Stimulated activated CD4-positive, alpha-beta T cell treated with anti-CD3 and anti-CD28 coated beads, Interleukin-15, amount 100 ng/mL, for 24 hours (primary cell): ENCODE data around the gene SPX.

ENCODE experiments used
- DNase-seq: peaks from one replicate; pipeline ENCODE4 v3.0.0-alpha.2; 2020

Gene SPX

DNA sequence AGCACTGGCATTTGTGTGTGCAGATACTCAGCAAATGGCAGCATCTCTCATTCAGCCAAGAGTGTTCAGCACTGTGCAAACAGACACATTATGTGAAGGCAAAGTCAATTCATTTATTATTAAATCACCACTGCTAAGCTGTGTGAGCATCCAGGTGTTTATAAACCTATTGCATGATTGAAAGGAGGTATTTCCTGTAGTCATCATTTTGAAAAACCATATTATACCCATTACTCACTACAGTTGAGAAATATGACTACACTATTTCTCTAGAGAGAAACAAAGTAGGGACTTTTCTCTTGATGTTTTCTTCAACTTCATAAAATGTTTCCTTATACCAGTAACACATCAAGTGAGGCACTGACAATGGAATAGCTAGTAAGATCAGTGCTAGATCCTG lies 13.7 kb downstream of the SPX start:
- no peak for DNase-seq

DNA sequence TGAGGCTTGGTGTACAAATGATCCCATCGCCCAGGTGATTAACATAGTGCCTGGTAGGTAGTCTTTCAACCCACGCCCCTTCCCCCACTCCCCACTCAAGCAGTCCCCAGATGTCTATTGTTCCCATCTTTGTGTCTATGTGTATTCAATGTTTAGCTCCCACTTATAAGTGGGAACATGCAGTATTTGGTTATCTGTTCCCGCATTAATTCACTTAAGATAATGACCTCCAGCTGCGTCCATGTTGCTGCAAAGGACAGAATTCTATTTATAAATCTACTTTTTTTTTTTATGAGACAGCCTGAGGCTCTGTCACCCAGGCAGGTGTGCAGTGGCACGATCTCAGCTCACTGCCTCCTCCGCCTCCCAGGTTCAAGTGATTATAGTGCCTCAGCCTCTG lies 15.7 kb downstream of the SPX start:
- no peak for DNase-seq

DNA sequence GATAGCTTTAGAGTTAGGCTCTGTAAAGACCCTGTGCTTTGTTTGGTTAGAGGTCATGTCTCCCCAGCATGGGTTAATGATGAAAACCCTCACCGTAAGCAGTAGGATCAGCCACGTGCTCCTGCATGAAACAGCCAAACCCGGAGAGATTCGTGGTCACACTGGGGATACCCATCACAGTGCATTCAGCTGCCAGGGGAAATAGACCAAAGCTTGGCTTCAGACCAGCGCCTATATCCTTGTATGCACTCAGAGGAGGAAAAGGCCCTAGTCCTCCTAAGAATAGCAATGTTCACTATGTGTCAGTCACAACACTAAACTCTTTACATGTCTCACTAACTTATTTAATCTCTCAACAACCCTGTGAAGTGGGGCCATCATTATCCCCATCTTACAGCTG lies 16.3 kb downstream of the SPX start:
- no peak for DNase-seq

DNA sequence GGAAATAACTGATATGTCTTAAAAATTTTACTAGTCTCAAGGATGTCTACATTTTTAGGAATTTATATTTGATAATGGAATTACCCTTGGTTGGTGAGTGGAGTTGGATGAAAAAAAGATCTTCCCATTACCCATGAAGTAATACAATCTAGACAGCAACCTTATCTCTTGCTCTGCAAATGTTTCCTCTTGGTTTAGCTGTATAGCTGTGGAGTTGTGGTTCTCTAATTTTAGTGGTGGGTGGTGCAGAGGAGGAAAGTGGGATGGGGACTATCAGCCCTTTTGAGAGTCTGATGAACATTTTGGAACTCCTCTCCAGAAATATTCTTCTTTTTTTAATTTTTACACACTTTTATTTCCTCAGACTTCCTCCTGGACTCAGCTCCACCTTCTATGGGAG lies 17.1 kb downstream of the SPX start:
- DNase-seq: no peak

DNA sequence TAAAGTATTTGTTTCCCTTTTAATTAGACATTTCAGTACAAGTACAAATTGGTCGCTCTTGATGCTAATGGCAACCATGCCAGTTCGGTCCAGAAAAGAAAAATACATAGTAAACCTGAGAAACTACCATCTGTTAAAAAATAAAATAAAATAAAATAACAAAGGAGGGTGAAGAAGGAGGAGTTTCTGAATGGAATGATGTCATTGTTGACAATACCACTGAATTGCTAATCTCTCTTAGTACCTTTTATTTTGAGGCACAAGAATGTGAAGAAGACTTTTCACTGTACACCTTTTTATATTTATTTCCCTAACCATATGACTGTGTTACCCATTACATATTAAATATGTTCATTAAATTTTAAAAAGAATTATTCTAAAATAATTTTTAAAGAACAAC lies 19.5 kb downstream of the SPX start:
- DNase-seq: no peak

DNA sequence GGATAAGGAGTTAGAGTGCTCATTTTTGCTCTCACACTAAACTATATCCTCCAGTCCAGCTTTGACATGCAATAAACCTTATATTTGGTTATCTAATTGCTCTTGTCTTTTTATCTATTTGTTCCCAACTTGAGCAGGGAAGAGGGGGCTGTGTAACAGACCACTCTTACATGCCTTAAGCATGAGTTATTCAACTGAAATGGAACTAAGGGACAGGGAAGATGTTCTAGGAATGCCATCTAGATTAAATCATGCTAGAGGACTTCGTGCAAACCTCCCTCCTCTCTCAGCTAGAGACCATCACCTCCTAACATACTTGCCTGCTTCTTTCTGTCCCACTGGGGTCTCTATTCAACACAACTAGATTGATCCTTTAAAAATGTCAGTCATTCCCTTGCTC lies 20.6 kb downstream of the SPX start:
- no peak for DNase-seq

DNA sequence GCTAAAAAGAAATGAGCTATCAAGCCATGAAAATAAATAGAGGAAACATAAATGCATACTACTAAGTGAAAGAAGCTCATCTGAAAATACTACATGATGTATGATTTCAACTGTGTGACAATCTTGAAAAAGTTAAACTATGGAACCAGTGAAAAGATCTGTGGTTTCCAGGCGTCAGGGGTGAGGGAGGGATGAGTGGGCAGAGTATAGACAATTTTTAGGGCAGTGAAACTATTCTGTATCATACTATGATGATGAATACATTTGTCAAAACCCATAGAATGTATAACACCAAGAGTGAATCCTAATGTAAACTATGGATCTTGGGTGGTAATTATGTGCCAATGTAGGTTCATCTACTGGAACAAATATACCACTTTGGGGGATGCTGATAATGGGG lies 21.3 kb downstream of the SPX start:
- DNase-seq: peak; percentile 40

DNA sequence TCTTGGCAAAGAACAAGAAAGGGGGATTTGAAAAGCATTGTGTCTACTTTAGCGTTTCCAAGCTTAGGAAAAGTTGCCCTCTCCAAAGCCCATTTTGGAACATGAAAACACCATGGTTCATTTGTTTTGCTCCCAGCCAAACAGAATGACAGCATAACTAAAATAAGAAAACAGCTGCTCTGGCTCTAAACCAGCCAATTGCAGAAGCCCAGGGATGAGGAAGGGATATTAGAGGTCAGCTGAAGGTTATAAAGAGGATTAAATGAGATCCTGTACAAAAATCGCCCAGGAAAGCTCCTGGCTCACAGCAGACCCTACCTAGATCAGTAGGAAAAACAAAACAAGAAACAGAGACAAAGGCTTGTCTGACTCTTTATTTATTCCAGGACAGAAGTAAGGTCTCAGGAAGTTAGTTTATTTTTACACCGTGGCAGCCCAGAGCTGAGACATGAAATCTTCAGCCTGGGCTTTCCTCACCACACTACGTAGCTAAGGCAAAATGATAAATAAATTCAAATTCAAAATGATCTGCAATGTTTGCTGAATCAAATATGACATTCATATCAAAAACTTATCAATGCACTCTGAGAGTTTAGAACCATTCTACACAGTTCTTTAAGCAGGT lies 25.9 kb downstream of the SPX start:
- DNase-seq: no peak

DNA sequence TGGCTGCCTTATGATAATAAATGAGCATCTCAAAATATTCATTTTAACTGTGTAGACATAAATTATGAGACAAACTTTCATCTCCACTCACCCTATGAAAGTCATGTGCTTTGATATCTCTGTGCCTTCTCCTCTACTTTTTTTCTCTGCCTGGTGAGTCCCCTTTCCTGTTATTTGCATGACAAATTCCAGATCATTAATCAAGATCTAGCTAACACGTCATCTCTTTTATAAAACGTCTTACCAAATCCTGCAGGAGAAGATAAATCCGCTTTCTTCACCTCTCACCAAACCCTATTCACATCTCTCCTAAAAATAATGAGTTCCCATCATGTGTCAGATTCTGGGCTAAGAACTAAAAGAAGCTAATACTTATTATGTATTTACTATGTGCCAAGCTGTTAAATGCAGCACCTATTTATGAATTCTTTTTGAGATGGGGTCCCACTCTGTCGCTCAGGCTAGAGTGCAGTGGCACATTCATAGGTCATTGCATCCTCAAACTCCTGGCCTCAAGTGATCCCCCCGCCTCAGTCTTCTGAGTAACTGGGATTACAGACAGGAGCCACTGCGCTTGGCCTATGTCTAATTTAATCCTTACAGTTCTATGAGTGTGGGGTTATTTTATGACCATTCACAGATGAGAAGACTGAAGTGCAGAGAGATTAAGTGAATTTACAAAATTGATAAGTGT lies 26.7 kb downstream of the SPX start:
- no peak for DNase-seq

DNA sequence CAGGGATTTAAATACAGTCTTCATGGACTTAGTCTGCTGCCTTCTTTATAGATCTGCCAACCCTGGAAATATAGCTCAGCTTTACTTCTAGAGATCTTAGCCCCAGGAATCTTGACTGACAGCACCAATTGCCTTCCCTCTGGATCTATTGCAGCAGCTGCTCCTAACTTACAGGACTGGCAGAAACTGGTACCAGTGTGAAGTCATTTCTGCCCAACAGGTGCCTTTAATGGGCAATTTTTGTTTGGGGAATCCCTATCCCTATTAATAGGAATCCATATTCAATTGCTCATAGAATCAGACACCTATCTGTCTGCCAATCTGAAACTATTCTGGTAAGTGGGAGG lies 27.2 kb downstream of the SPX start:
- DNase-seq: no peak

DNA sequence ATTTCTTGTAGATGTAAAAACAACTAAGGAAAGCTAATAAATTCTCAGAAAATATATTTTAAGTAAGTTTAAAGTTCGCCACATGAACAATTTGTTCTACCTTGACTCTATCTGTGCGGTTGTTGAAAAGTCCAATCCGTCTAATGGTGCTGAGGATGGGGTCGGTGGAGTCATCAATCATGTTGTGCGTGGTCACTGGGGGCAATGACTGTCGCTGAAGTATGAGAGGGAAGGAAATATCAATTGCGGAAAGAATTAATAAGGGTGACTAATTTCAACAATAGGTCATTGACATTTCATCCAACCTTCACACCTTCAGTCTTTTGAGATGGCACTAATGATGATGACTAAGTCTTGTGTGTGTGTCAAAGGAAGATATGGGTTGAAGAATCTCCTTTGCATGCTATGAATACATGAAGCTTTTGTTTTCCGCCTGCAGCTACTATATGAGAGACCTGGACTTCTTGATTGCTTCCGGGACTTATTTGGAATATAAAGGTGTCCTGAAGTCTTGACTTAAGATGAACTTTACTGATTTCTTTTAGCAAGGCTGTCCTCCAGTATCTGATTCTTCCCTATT lies 32.1 kb downstream of the SPX start:
- DNase-seq: no peak

DNA sequence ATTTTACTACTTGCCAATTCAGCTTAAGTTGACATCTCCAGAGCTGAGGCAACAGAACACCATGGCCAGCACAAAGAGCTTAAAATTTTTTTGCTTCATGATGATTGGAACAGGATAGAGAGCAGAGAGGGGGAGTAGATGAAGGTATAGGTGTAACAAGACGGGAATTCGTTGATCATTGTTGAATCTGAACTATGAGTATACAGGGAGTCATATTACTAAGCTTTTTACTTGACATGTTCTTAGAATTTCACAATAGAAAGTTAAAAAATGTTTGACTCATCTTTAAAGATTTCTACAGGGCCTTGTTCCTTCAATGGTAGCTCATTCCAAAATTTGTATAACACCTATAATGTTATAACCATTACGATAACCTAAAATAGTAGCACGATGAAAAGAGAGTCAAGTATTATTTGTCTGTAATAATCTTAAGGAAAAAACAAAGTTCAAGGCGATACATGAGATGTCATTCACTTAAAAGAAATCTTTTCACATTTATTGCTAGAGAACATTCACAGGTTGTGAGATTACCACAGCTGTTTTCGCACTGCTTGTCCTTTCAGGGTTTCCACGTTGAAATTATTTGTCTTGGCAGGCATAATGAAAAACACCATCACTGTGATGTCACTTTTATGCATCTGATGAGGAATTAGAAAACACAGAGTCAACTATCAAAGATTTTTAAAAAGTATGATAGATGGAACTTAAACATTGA lies 33.9 kb downstream of the SPX start:
- DNase-seq: no peak

DNA sequence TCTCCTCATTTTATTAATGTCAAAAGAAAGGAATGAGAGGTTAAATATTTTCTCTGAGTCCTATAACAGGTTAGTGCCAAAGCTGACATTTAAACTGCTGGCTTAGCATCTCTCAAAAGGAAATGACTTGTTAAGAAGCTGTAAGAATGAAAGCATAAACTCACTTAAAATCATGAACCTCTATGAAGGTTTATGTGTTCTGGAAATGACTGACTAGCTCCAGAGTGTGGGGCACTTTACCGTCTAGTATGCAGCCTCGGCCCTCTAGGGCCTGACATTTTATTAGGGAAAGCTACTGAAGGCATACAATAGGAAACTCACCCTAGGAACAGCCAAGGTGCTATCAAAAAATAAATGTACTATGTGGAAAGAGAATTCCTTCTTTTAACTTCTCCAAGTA lies 35.1 kb downstream of the SPX start:
- DNase-seq: no peak

DNA sequence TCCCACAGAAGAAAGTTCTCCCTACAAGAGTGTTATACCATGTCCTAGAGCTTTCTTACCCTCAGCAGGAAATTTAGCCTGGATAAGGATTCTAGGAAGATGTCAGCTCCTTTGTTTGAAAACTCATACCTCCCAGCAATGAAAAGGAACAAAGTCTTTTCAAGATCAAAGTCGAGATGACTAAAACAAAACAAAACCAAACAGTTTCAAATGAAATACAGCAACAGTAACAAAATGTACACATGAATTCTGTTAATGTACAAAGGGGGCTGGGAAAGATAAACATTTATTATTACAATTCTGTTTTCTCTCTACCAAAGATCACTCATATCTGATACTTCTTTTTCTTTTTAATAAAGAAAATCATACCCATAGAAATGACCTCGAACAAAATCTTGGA lies 36.8 kb downstream of the SPX start:
- DNase-seq: no peak

DNA sequence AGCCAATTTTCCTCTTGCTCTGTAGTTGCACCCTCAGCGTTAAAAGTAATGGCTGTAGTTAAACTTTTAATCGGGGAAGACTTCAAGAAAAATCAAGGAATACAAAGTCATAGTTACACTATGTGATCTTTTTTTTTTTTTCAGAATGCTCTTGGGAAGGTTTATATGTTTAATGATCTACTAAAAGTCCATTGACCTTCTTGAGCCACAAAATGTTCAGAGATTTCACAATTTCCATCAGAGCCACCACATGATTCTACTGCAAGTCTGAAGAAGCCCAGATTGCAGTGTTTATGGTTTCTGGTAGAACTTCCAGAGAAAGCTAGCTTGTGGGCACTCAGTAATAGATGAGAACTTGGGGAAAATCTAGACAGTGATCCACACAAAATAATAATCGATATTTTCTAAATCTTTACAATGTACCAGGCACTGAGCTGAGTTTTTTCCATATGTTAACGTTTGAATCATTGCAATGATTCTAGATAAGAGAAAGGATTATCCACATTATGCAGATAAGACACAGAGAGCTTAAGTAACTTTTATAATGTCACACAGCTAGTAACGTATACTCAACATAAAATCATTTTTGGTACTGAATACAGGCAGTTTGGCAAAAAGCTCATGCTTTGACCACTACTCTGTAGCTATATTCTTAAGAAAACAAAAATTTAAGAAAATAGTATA lies 40.3 kb downstream of the SPX start:
- no peak for DNase-seq

DNA sequence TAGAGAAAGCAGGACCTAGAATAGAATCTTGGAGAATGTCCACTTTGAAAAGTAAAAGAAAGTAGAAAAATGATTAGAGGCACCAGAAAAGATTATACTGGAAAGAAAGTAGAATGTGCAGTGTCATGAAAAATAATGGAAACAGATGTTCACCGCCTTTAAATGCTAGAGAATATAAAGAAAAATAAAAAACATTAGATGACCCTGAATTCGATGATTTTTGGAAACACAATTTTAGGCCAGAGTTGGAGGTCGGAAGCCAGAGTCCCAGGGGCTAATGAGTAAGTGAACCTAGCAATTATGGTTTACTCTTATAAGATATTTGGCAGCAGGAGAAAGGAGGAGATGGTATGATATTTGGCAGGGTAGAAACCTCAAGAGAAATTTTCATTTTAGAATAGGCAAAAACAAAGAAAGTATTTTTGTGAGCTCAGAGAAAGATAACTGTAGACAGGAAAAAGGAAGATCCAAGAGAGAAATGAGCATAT lies 40.9 kb downstream of the SPX start:
- DNase-seq: no peak

DNA sequence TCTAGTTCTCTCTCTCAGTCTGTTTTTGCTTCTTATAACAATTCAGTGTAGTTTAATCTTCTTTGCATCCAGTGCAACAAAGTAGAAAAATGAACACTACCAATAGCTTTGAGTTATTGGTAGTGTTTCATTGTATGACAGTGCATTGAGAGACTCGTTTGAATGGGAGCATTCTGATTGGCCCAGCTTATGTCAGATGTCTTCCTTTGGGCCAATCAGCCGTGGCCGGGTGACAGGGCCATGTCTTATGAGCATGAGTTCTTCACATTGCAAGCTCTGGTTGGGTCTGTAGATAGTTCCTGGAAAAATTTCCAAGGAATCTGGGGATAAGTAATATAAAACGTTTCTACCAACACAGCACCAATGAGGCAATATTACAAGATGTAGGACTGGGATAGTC lies 42.0 kb downstream of the SPX start:
- no peak for DNase-seq

DNA sequence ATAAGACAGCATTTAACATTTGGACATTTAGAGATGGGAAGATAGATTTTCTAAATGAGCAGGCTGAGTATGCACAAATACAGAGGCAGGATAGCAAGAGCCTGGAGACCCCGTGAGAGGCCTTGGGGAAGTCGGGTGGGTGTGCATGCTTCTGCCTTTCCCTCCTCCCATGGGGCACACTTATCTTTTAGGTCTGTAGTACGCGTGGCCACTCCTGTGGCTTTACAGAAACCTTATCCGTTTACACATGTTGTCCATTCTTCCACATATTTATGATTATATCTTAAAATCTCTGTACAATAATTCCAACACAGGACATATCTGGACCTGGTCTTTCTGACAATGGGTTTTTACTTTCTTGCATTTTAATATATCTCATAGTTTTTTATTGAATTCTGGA lies 45.0 kb downstream of the SPX start:
- DNase-seq: no peak

DNA sequence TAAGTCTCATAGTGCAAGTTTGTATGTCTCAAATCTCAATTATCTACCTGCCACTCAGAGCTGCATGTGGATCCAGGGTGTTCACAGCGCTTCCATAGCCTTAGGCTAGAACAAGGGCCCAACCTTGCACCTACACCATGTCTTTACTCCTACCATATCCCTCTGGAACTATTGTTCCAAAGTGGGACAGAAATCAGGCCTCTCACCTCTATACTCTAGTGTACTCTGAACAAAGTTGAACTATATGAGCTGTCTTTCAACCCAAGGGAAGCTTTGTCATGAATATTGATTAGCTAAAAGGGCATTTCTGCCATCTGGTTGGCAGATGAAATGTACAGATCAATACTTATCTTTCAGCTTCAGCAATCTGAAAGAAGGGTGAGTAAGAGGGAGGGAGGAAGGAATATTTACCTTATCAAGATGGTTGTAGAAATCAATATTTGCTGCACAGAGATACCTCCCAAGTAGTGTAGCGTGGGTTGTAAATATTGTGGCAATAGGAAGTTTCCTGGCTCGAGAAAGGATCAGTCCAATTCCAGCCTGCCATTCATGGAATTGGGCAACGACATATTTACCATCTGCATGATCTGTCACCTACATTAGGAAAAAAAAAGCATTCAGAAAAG lies 47.8 kb downstream of the SPX start:
- DNase-seq: no peak

DNA sequence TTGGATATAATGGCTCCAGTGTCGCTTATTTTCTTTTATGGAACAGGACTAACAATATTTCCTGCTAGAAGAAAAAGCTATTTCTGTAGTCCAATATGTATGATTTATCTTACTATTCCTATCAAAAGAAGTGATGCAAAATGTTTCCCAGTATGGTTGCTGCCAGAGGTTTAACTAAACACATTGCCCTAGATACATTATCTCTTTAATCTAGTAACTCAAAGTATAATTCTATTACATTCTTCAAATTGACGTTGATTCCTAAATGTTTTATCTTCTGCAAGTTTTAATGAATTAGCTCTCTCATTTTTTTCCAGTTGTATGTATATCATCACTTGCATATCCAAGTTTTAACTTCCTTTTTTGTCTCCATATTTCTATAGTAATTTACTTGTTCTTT lies 50.3 kb downstream of the SPX start:
- no peak for DNase-seq

DNA sequence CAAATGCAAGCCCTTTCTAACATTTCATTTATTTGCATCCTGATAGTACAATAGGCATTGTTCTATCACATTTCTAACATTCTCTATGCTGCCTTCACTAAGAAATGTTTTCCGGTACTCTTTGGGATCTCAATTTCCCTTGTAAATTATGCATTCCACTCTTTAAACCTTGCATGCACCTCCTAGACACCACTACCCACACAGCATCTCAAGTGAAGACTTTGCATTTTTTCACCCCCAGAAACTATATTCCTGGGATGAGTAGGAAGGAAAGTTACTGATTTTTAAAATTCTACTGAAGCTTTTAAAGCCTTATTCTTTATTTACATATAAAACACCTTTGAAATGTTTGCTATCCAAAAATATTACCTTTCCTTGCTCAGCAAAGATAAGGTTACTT lies 51.4 kb downstream of the SPX start:
- DNase-seq: no peak

DNA sequence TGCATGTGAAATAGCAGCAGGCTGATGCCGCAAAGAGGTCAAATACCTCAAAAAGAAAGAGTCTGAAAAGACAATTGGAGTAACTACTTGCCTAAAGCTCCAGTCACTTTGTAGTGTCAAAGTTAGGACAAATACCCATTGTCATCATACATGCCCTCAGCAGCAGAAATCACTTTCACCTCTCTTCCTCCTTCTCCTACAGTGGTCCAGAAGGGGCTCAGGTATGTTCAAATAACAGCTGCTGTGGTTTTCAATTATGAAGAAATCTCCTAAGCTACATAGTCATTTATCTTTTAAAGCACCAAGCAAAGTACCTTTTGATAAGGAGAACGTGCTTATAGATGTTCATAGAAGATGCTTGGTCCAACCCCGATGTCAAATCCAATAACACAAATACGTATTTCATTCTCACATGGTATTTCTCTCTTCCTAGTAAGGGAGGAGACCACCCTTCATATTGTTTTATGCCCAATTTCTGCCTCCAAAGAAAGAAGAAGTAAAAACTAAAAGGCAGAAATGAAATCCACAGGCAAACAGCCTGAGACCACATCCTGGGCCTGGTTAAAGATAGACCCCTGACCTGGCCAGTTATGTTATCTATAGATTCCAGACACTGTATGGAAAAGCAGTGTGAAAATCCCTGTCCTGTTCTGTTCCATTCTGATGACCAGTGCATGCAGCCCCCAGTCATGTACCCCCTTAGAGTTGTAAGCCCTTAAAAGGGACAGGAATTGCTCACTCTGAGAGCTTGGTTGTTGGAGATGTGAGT lies 54.8 kb downstream of the SPX start:
- DNase-seq: no peak
